Measurements from ENCODE around the gene DSCAML1. TPM values are rescaled to one million over a fixed set of nuclear protein-coding genes. Genes with fewer than 3 reads are reported as not detected.

Gene DSCAML1
- total RNA-seq, 1 experiment from 2014 or later: 0.15 TPM

DNA sequence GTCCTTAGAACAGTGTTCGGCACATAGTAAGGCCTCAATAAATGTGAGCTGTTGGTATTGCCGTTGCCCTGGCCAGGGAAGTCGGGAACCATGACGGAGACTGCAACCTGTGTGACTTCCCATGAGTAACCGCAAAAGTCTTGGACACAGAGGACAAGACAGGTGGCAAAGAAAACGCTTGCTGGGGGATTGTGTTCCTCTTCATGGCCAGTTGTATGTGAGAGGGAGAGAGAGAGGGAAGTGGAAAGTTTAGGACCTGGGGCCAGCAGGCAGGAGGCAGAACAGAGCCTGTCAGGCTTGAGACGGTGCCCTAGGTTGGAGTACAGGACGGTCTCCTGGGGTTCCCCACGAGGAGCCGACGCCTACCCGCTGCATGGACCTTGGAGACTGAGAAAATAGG lies 379.2 kb downstream of the DSCAML1 start:
- Histone ChIP-seq H3K56ac (ENCODE audit: insufficient read length, low read depth, low read length) (no peak overlapping the region), H3K4me2 (ENCODE audit: insufficient read depth, insufficient read length, low read length) (no peak overlapping the region), H3K4me1 (ENCODE audit: insufficient read depth, low read length) (no peaks in the 10 kb centered on the region), H3K9ac (ENCODE audit: extremely low read depth, insufficient read length, low read length) (no peak overlapping the region), H3K9me3 (ENCODE audit: control insufficient read depth, low read depth, low read length) (no peaks in the 10 kb centered on the region), H3K14ac (ENCODE audit: insufficient read depth, low read length) (no peak overlapping the region), H3K79me2 (ENCODE audit: insufficient read depth, low read length) (no peaks in the 10 kb centered on the region), H2BK15ac (ENCODE audit: low read depth, low read length) (no peak overlapping the region), H2AFZ (ENCODE audit: low read length) (no peak overlapping the region), H2BK12ac (ENCODE audit: insufficient read length, low read depth, low read length) (no peak overlapping the region), H4K8ac (replicated peaks; ENCODE audit: insufficient read length, low read depth, low read length) (no peak overlapping the region), H3K4ac (ENCODE audit: low read depth, low read length) (no peak overlapping the region), H3K79me1 (ENCODE audit: insufficient read depth, low read depth, low read length, poor library complexity, severe bottlenecking) (no peaks in the 10 kb centered on the region), H4K20me1 (ENCODE audit: control insufficient read depth, insufficient read depth, insufficient read length) (no peaks in the 10 kb centered on the region), H2BK120ac (ENCODE audit: low read depth, low read length, poor library complexity, severe bottlenecking) (no peak overlapping the region), H3K23ac (ENCODE audit: insufficient read length, low read depth, low read length) (no peak overlapping the region), H4K91ac (ENCODE audit: insufficient read length, low read depth, low read length) (no peak overlapping the region), H2AK5ac (ENCODE audit: insufficient read length, low read length) (no peak overlapping the region), H3T11ph (ENCODE audit: low read length) (no peak overlapping the region), H3K27me3 (ENCODE audit: insufficient read depth, low read length) (no peaks in the 10 kb centered on the region), H3K27ac (ENCODE audit: insufficient read length, low read depth, low read length) (no peak overlapping the region), H2BK20ac (ENCODE audit: low read depth, low read length, poor library complexity, severe bottlenecking) (no peak overlapping the region), H3K18ac (ENCODE audit: insufficient read length, low read depth, low read length) (no peak overlapping the region), H2BK5ac (ENCODE audit: insufficient read length, low read length) (no peak overlapping the region), H4K5ac (ENCODE audit: insufficient read length, low read depth, low read length) (no peak overlapping the region), H3K23me2 (ENCODE audit: insufficient read length, low read depth, low read length, poor library complexity, severe bottlenecking) (no peaks in the 10 kb centered on the region)
- H3K4me3 Mint-ChIP-seq: no peak overlapping the region
- no peak overlapping the region for H3K27ac Mint-ChIP-seq
- TF ChIP-seq CTCF (conservative IDR thresholded peaks at IDR 0.05): no peak
- no peak for DNase-seq
- peaks cover 0 to 5% of the 10 kb centered on the region in 2 experiments; a peak in 2 of 4 replicates for H3K4me1 Mint-ChIP-seq
- no peaks in the 10 kb centered on the region; a peak in 2 of 7 replicates for H3K36me3 Mint-ChIP-seq (ENCODE audit: insufficient read depth in 1 of 3, low read depth in 3 of 3)
- no CpG with 5 or more reads among the region's 12 CpGs for WGBS (ENCODE audit: extremely low coverage, insufficient read length, low lambda C conversion rate)
- peaks cover 4% of the 10 kb centered on the region for H3K27me3 Mint-ChIP-seq (ENCODE audit: low read depth)
- H3K9me3 Mint-ChIP-seq: no peaks in the 10 kb centered on the region

Measured in H9 (cell line).